Esophagus squamous epithelium (tissue), 5 donors: ENCODE data around the gene NOP9. TPM values are rescaled to one million over a fixed set of nuclear protein-coding genes. Genes with fewer than 3 reads are reported as not detected.

Source experiments
- DNase-seq: peaks from one replicate; lab custom pipeline; 2025; lab: John Stamatoyannopoulos, UW
- H3K27ac ChIP-seq, 4 donors: fragments of 200-600 bp; sonication (generic); one replicate each; pipeline ENCODE4 v1.5.1; 2016 to 2019; ENCODE audit warnings: mild to moderate bottlenecking in 1 of 4
- H3K27me3 ChIP-seq, 4 donors: fragments of 200-600 bp; sonication (generic); 1 replicate in 3 of 4; 2 replicates in 1 of 4; pipeline versions ENCODE4 v1.5.1 to v1.6.0; 2017 to 2021; ENCODE audit warnings: antibody characterized with exemption in 1 of 4
- H3K36me3 ChIP-seq, 3 donors: fragments of 200-600 bp; sonication (generic); one replicate each; pipeline ENCODE4 v1.5.1; 2016 to 2019
- H3K4me1 ChIP-seq, 3 donors: fragments of 200-600 bp; sonication (generic); one replicate each; pipeline ENCODE4 v1.5.1; 2017 to 2019
- H3K4me3 ChIP-seq, 4 donors: fragments of 200-600 bp; sonication (generic); 1 replicate in 3 of 4; 2 replicates in 1 of 4; pipeline ENCODE4 v1.5.1; 2016 to 2019; ENCODE audit warnings: mild to moderate bottlenecking in 2 of 4, moderate library complexity in 1 of 4
- H3K9me3 ChIP-seq, 3 donors: fragments of 200-600 bp; sonication (generic); one replicate each; pipeline ENCODE4 v1.5.1; 2016 to 2019
- POLR2A ChIP-seq, 4 donors: fragments of 450-650 bp; IDR thresholded peaks; one replicate each; pipeline ENCODE4 v1.6.1; 2017; ENCODE audit warnings: antibody characterized with exemption in 4 of 4, mild to moderate bottlenecking in 4 of 4, moderate library complexity in 3 of 4
- WGBS, 2 donors: methylation state at CpG; one replicate each; pipeline ENCODE4 v1.1.5; 2018; 5-methylcytosine and 5-hydroxymethylcytosine counted together
- intact Hi-C: fragments of 100-400 bp; cut with DNase I; formaldehyde crosslinking; loops from one replicate; pipeline ENCODE4 v1.15.0; 2022
- total RNA-seq, 4 donors: library from RNA; depleted of rRNA; stranded (reverse); fragments of >200 nt; gene quantifications; one replicate each; pipeline ENCODE4 v1.1.0, GENCODE V29; 2016
- TF ChIP-seq, protein P1 (sequence below), 6 experiments: fragments of 450-650 bp in 4 of 6; fragments of 200-600 bp in 2 of 6; sonication (generic) in 2 of 6; IDR thresholded peaks; one replicate each; pipeline ENCODE4 v1.5.1; 2016 to 2019; ENCODE audit warnings: antibody characterized with exemption in 6 of 6, mild to moderate bottlenecking in 4 of 6, moderate library complexity in 4 of 6
- donor health status: DM: yes; HTN: yes; CAD: no.

Gene NOP9
- total RNA-seq, 4 donors from 2014 or later = 18.0 to 29.8 (median 25.0) TPM

DNA sequence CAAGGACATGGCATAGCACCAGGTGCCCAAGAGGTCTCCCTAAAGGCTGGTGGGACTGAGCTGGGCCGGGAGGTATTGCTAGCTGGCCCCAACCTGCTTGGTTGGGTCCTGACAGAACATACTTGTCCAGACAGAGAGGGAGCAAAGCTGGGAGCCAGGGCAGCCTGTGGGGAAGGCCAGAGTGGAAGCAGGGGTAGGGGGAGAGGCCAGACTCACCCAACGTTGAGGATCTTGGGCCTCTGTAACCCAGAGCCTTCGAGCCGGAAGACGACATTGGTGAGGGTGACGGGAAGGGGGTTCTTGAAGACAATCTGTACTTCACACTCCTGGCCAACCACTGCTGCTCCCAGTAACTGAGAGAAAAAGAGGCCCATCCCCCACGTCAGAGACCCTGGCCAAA, 45.7 kb upstream of the NOP9 start:
- no peak for DNase-seq
- intact Hi-C loops = no loop called here
- Histone ChIP-seq H3K27me3 (no peaks in the 10 kb centered on the region), H3K4me3 (no peak overlapping the region), H3K27ac (no peak overlapping the region), H3K36me3 (peaks cover 7 to 98% (median 28%) of the 10 kb centered on the region in 3 donors), H3K4me1 (peaks cover 4 to 8% (median 5%) of the 10 kb centered on the region in 3 donors), H3K9me3 (no peaks in the 10 kb centered on the region)
- TF ChIP-seq, protein P1, sequence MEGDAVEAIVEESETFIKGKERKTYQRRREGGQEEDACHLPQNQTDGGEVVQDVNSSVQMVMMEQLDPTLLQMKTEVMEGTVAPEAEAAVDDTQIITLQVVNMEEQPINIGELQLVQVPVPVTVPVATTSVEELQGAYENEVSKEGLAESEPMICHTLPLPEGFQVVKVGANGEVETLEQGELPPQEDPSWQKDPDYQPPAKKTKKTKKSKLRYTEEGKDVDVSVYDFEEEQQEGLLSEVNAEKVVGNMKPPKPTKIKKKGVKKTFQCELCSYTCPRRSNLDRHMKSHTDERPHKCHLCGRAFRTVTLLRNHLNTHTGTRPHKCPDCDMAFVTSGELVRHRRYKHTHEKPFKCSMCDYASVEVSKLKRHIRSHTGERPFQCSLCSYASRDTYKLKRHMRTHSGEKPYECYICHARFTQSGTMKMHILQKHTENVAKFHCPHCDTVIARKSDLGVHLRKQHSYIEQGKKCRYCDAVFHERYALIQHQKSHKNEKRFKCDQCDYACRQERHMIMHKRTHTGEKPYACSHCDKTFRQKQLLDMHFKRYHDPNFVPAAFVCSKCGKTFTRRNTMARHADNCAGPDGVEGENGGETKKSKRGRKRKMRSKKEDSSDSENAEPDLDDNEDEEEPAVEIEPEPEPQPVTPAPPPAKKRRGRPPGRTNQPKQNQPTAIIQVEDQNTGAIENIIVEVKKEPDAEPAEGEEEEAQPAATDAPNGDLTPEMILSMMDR (IDR thresholded peaks at IDR 0.05) = no peak
- no peak for TF ChIP-seq POLR2A (IDR thresholded peaks at IDR 0.05)
- 76 to 77% methylated on average over 6 to 7 of the region's 7 CpGs for WGBS, 2 donors

DNA sequence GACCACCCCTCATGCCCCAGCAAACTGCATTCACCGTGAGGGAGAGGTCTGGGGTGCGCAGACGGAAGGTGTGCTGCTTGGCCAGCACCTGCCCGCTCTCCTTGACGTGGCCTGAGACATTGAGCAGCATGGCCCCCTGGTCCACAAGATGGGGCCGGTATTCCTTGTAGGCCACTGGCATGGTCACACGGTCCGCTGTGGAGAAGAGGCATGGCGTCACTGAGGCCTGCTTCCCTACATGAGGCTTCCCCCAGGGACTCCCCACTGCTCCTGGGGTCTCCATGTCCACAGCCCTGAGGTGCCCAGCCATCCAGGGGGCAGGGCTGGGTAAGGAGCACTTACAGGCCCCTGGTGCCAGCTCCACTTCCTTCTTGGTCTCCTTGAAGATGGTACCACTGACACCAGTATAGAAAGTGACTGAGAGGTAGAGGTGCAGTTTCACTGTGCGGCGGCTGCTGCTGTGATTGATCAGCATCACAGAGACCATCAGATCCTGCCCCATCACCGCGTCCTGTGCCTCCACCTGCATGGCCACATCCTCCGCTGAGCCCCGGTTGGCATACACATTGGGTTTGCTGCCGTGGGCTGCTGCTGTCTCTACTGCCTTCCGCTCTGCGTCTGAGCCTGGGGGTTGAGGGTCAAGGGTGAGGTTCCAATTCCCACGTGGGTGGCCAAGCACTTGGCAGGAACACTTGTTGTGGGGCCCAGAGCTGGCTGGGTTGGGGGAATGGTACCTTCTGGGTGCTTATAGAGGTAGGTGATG, 44.8 kb upstream of the NOP9 start:
- Histone ChIP-seq H3K27ac (no peak overlapping the region), H3K9me3 (no peaks in the 10 kb centered on the region), H3K4me1 (peaks cover 9 to 16% (median 11%) of the 10 kb centered on the region in 3 donors), H3K36me3 (peaks cover 7 to 98% (median 28%) of the 10 kb centered on the region in 3 donors), H3K4me3 (no peak overlapping the region), H3K27me3 (no peaks in the 10 kb centered on the region)
- WGBS, 2 donors = 91 to 96% methylated on average over 10 to 14 of the region's 19 CpGs
- no peak for TF ChIP-seq POLR2A (IDR thresholded peaks at IDR 0.05)
- TF ChIP-seq, protein P1 (IDR thresholded peaks at IDR 0.05) = no peak
- intact Hi-C loops = no loop called here
- DNase-seq = no peak

DNA sequence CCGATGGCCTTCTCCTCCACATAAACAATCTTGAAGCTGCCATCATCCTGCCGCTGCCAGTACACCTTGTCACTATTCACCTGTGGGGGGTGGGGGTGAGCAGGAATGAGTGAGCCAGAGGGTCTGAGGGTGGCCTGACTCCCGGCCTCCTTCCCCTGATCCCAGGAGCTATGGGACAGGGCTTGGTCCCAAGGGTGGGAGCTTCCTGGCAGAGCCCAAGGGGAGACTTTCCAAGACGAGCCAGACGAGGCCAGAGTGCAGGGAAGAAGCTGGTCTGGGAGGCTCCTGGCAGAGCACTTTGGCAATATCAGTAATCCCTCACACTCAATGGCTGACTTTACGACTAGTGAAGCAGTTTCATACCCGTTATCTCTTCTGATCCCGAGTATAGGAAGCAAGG, 44.2 kb upstream of the NOP9 start:
- no peak for TF ChIP-seq POLR2A (IDR thresholded peaks at IDR 0.05)
- TF ChIP-seq, protein P1 (IDR thresholded peaks at IDR 0.05) = no peak
- DNase-seq = no peak
- WGBS, 2 donors = 87 to 92% methylated on average over 5 to 7 of the region's 8 CpGs
- Histone ChIP-seq H3K4me3 (no peak overlapping the region), H3K36me3 (peaks cover 7 to 99% (median 27%) of the 10 kb centered on the region in 3 donors), H3K4me1 (peaks cover 9 to 23% (median 13%) of the 10 kb centered on the region in 3 donors), H3K27me3 (no peaks in the 10 kb centered on the region), H3K9me3 (no peaks in the 10 kb centered on the region), H3K27ac (no peak overlapping the region)
- intact Hi-C loops = no loop called here

DNA sequence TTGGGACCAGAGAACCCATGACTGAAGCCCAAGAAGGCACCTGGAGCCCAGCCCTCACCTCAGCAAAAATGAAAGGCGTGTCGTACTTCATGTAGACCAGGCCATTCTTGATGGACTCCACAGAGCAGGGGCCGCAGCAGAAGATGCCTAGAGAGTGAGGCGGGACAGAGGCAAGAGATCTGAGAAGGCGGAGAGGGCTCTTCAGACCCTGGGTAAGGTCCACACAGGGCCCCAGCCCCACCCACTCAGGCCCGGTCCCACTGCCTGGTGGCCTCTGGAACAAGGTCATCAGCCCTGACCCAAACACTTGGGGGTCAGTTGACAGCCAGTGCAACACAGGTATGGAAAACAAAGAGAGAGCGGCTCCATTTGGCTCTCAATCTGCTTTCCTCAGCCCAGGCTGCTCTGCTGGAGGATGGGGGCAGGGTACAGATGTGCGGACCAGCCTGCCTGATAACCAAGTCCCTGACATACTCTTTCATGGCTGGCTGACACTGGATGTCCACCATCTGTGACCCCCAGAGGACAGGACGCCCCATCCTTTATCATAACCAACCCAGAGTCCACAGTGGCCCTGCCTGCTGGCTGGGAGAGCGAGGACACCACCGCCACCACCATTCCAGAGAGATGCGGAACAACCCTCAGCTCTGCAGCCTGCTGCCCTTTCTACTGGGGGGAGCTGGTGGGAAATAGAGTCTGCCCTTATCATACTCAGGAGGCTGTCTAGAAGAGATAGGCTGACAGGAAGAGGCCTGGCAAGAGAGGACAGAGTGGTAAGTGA, 43.5 kb upstream of the NOP9 start:
- peaks cover 9 to 30% (median 17%) of the 10 kb centered on the region in 3 donors for H3K4me1 ChIP-seq
- 91 to 100% methylated on average over 1 to 9 of the region's 12 CpGs for WGBS, 2 donors
- DNase-seq = no peak
- H3K27me3 ChIP-seq = no peaks in the 10 kb centered on the region
- H3K4me3 ChIP-seq = no peak overlapping the region
- peak overlapping the region in 1 of 4 donors; percentile 14 for H3K27ac ChIP-seq
- peaks cover 7 to 99% (median 24%) of the 10 kb centered on the region in 3 donors for H3K36me3 ChIP-seq
- TF ChIP-seq POLR2A (IDR thresholded peaks at IDR 0.05) = no peak
- TF ChIP-seq, protein P1 (IDR thresholded peaks at IDR 0.05) = no peak
- H3K9me3 ChIP-seq = no peaks in the 10 kb centered on the region
- intact Hi-C loops = no loop called here

- 74 to 77% methylated on average over 3 to 4 of the region's 4 CpGs for WGBS, 2 donors
- no peaks in the 10 kb centered on the region for H3K9me3 ChIP-seq
- intact Hi-C loops = no loop called here
- H3K27me3 ChIP-seq = no peaks in the 10 kb centered on the region
- TF ChIP-seq, protein P1 (IDR thresholded peaks at IDR 0.05) = no peak
- TF ChIP-seq POLR2A (IDR thresholded peaks at IDR 0.05) = no peak
- H3K27ac ChIP-seq = peak overlapping the region in 3 of 4 donors; percentile 5 to 23 (median 14)
- peaks cover 9 to 38% (median 17%) of the 10 kb centered on the region in 3 donors for H3K4me1 ChIP-seq
- no peak overlapping the region for H3K4me3 ChIP-seq
- H3K36me3 ChIP-seq = peaks cover 7 to 99% (median 24%) of the 10 kb centered on the region in 3 donors
- no peak for DNase-seq
Measured at GRCh38 chr14:24256960-24257359, 42.7 kb upstream of the NOP9 start.
